Stimulated activated CD4-positive, alpha-beta T cell treated with anti-CD3 and anti-CD28 coated beads, TNF-alpha, amount 100 ng/mL, for 1 hour (primary cell): ENCODE results near the gene BST1.

Source experiments
- DNase-seq, 3 donors: peaks; one replicate each; pipeline ENCODE4 v3.0.0-alpha.2; 2020; ENCODE audit warnings: low read depth in 3 of 3, low spot score in 1 of 3

Gene BST1

GRCh38 chr4:15777697-15778288 is 74.9 kb downstream of the BST1 start:
- no peak for DNase-seq

DNA sequence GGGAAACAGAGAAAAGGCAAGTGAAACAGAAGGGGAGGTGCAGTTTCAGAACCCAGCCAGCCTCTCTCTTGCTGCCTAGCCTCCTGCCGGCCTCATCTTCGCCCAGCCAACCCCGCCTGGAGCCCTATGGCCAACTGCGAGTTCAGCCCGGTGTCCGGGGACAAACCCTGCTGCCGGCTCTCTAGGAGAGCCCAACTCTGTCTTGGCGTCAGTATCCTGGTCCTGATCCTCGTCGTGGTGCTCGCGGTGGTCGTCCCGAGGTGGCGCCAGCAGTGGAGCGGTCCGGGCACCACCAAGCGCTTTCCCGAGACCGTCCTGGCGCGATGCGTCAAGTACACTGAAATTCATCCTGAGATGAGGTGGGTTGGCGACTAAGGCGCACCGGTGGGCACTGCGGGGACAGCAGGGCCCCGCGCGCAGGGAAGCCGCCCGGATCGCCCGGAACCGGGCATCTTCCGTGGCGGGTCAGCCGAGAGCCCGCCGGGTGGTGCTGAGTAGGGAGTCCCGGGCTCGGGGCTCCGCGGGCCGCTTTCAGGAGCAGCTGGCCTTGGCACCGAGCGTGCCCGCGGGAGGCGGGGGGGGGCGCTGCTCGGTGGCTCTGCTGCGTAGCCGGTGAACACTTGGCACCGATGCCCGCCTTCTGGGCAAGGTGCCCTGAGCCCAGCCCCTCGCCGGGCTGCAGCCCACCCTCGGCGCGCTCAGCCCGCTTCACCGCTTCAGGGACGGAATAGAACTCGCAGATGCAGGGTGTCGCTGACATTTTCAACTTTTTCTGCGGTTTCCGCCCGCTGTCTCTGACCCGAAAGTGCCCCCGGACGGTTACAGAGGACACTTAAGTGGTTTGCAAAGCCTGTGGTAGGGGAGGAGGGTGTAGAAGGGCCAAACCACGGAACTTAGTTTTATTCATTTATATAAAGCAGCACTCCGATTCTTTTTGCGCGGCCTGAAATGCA is 75.7 kb downstream of the BST1 start, which contains the start of gene CD38:
TSS of gene CD38 (plus strand) at position 40 of the 953 bp plus-strand sequence. CDS start at position 127, 87 bp downstream.
- DNase-seq = peak in 1 of 3 donors; percentile 29

DNA sequence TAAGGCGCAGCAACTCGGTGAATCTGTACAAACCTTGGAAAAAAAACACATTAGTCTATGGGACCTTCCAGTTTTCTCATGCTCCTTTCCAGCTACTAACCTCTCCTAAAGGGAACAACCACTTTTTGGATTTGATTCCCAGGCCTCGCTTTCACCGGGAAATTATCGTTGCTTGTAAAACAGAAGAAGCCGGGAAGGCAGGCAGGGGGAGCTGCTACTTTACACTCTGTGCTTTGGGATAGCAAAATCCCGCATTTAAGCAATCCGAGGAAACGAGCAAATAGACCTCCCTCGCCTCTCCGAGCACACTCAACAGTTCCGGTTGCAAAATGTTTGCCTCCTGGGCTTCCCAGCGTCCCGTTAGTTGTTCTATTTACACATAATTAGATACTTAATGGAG is 76.4 kb downstream of the BST1 start:
- no peak for DNase-seq

GRCh38 chr4:15779809-15780208 is 76.9 kb downstream of the BST1 start:
- DNase-seq = no peak

GRCh38 chr4:15781427-15782095 is 78.7 kb downstream of the BST1 start:
- DNase-seq = no peak
